Thymus (tissue), 11 donors: ENCODE data around the gene ZNF101. TPM values are rescaled to one million over a fixed set of nuclear protein-coding genes. Genes with fewer than 3 reads are reported as not detected.
A peak's percentile ranks its signal among the peaks of the same experiment; 100 is the strongest.

Source experiments
- DNase-seq, 9 donors: peaks; one replicate each; pipeline ENCODE4 v3.0.0-alpha.2; 2013; ENCODE audit warnings: low spot score in 9 of 9, low read depth in 6 of 9, missing footprints in 1 of 9
- H3K27ac ChIP-seq, 2 donors: one replicate each; pipeline ENCODE4 v1.5.1; 2013; ENCODE audit warnings: control low read depth in 1 of 2, low read depth in 1 of 2, low read length in 1 of 2, mild to moderate bottlenecking in 1 of 2, moderate library complexity in 1 of 2
- H3K27me3 ChIP-seq, 2 donors: one replicate each; pipeline ENCODE4 v1.5.1; 2013; ENCODE audit warnings: low read length in 1 of 2; ENCODE audit not compliant: control insufficient read depth in 2 of 2, insufficient read depth in 1 of 2
- H3K36me3 ChIP-seq, 2 donors: one replicate each; pipeline ENCODE4 v1.5.1; 2013; ENCODE audit warnings: low read length in 1 of 2, mild to moderate bottlenecking in 1 of 2, moderate library complexity in 1 of 2; ENCODE audit not compliant: control insufficient read depth in 2 of 2, insufficient read depth in 2 of 2
- H3K4me1 ChIP-seq, 2 donors: one replicate each; pipeline ENCODE4 v1.5.1; 2013; ENCODE audit warnings: low read length in 2 of 2; ENCODE audit not compliant: control insufficient read depth in 2 of 2, insufficient read depth in 2 of 2
- H3K4me3 ChIP-seq, 2 donors: one replicate each; pipeline ENCODE4 v1.5.1; 2013; ENCODE audit warnings: low read length in 2 of 2, control low read depth in 1 of 2, mild to moderate bottlenecking in 1 of 2
- H3K9me3 ChIP-seq, 2 donors: one replicate each; pipeline ENCODE4 v1.5.1; 2013; ENCODE audit warnings: low read length in 1 of 2, mild to moderate bottlenecking in 1 of 2; ENCODE audit not compliant: control insufficient read depth in 2 of 2, insufficient read depth in 1 of 2
- WGBS: extraction: QIAGEN DNeasy Blood & Tissue Kit; methylation state at CpG from one replicate; pipeline ENCODE4 v1.1.7; 2013; 5-methylcytosine and 5-hydroxymethylcytosine counted together
- polyA plus RNA-seq: library from polyadenylated mRNA; stranded (reverse); fragments of 200-250 nt; gene quantifications from one replicate; pipeline ENCODE4 v1.2.3, GENCODE V29; 2013
- total RNA-seq: library from RNA; stranded (reverse); fragments of 120-200 nt; gene quantifications from one replicate; pipeline ENCODE4 v1.2.4, GENCODE V29; 2013
- donor health status: healthy.

Gene ZNF101
- total and polyA plus RNA-seq, 2 donors, result 37.8 to 66.6 TPM

GRCh38 chr19:19627621-19628500 lies 40.8 kb upstream of the ZNF101 start, which contains the start of gene LPAR2:
Gene LPAR2, minus strand, starts transcription at chr19:19628220. Its CDS starts 945 bp downstream, at chr19:19627275.
- Histone ChIP-seq H3K36me3 (peaks cover 29 to 32% of the 10 kb centered on the region in 2 donors), H3K9me3 (no peaks in the 10 kb centered on the region), H3K27me3 (no peaks in the 10 kb centered on the region), H3K27ac (peak within 1 kb of the TSS; percentile 79 to 84), H3K4me3 (peak within 1 kb of the TSS; percentile 66 to 84), H3K4me1 (peaks cover 12 to 21% of the 10 kb centered on the region in 2 donors)
- WGBS, result 2% methylated on average over 87 of the region's 87 CpGs
- peak in 8 of 9 donors; percentile 48 to 88 (median 76) for DNase-seq

DNA sequence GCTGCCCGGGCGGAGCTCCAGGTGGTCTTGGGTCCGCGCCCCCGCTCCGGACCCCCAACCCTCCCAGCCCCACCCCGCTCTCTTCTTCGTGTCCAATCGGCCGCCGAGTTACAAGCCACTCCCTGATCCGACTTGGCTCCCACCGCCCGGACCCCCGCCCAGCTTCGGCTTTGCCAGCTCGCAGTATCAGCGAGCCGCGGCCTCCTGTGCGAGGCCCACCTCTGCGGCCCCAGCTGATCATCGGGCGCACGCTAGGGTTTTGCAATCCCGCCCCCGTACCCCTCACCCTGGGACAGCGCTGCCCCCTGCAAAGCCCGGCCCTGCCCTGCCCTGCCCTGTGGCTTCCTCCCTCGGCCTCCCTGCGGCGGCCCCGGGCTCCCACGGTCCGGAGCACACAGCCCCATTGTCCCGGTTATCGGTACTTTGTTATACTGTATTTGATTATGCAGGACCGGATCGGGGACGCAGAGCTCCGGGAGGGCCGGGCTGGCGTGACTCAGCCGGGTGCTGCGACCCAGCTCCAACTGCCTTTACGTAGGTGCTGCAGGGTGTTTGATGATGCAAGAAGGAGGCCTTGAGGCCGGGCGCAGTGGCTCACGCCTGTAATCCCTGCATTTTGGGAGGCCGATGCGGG lies 40.0 kb upstream of the ZNF101 start:
- Histone ChIP-seq H3K36me3 (peaks cover 35 to 40% of the 10 kb centered on the region in 2 donors), H3K27ac (peak overlapping the region; percentile 79 to 82), H3K4me3 (peak overlapping the region; percentile 59 to 84), H3K27me3 (no peaks in the 10 kb centered on the region), H3K4me1 (peaks cover 12 to 21% of the 10 kb centered on the region in 2 donors), H3K9me3 (no peaks in the 10 kb centered on the region)
- 18% methylated on average over 51 of the region's 51 CpGs for WGBS
- DNase-seq, result peak in 2 of 9 donors; percentile 21 to 44

DNA sequence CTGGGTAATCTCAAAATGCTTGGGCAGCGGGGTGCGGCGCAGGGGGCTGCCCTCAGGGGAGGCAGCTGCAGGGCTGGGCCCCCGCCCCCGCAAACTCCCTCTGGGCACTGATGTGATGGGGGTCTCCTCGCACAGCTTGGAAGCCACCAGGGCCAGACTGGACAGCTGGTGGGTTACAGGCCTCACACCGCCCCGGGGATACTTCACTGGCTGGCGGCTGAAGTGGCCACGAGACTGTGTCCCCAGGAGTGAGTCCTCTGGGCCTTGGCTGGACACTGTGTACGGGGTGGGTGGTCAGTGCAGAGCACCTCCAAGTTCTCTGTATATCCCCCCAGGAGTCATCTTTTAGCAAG lies 38.6 kb upstream of the ZNF101 start:
- Histone ChIP-seq H3K4me1 (peaks cover 12 to 21% of the 10 kb centered on the region in 2 donors), H3K4me3 (no peak overlapping the region), H3K9me3 (no peaks in the 10 kb centered on the region), H3K27ac (no peak overlapping the region), H3K27me3 (no peaks in the 10 kb centered on the region), H3K36me3 (peaks cover 45% of the 10 kb centered on the region in 2 donors)
- no peak for DNase-seq
- WGBS, result 99% methylated on average over 11 of the region's 11 CpGs

DNA sequence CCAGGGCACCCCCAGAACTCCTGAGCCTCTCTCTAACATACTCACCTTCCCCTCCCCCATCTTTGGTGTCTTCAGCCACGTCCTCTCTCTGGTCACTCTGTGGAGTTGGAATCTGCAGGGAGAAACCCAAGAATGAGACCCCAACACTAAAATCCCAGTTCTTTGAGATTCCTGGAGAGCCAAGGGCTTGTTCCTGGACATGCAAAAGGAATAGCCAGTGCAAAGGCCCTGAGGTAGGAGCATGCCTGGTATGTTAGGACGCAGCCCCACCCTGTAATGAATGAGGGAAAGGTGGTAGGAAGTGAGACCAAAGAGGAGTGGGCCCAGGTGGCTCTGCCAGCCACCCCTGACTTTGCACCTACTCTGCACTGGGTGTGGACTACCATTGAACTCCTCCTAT lies 38.2 kb upstream of the ZNF101 start:
- WGBS, result 100% methylated on average over 2 of the region's 2 CpGs
- Histone ChIP-seq H3K36me3 (peaks cover 48 to 49% of the 10 kb centered on the region in 2 donors), H3K4me1 (peaks cover 12 to 21% of the 10 kb centered on the region in 2 donors), H3K4me3 (no peak overlapping the region), H3K27me3 (no peaks in the 10 kb centered on the region), H3K9me3 (no peaks in the 10 kb centered on the region), H3K27ac (no peak overlapping the region)
- DNase-seq, result no peak

GRCh38 chr19:19631346-19631745 lies 37.3 kb upstream of the ZNF101 start:
- no peak for DNase-seq
- peaks cover 53% of the 10 kb centered on the region in 2 donors for H3K36me3 ChIP-seq
- H3K4me1 ChIP-seq, result peaks cover 12 to 19% of the 10 kb centered on the region in 2 donors
- no peaks in the 10 kb centered on the region for H3K9me3 ChIP-seq
- no peak overlapping the region for H3K27ac ChIP-seq
- 97% methylated on average over 7 of the region's 7 CpGs for WGBS
- H3K27me3 ChIP-seq, result no peaks in the 10 kb centered on the region
- H3K4me3 ChIP-seq, result no peak overlapping the region

DNA sequence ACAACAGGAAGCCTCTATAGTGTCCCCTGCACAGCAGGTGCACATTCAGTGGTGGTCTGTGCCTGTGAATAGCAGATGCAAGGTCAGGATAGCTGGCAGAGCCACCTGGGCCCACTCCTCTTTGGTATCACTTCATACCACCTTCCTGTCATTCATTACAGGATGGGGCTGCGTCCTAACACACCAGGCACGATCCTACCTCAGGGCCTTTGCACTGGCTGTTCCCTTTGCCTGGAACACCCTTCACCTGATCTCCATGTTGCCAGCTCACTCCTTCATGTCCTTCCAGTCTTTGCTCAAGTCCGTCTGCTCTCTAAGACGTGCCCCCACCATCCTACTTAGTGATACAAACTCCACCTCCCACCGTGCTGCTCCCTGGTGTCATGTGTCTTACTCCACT lies 36.0 kb upstream of the ZNF101 start:
- H3K36me3 ChIP-seq, result peaks cover 63 to 64% of the 10 kb centered on the region in 2 donors
- 97% methylated on average over 5 of the region's 5 CpGs for WGBS
- H3K27me3 ChIP-seq, result no peaks in the 10 kb centered on the region

GRCh38 chr19:19633711-19634515 lies 34.7 kb upstream of the ZNF101 start:
- no peak for DNase-seq
- Histone ChIP-seq H3K36me3 (peaks cover 72% of the 10 kb centered on the region in 2 donors), H3K27ac (no peak overlapping the region), H3K27me3 (no peaks in the 10 kb centered on the region), H3K4me3 (no peak overlapping the region), H3K4me1 (no peaks in the 10 kb centered on the region), H3K9me3 (no peaks in the 10 kb centered on the region)
- WGBS, result 98% methylated on average over 22 of the region's 22 CpGs

More for the DNA sequence above, 36.0 kb upstream of the ZNF101 start:
- Histone ChIP-seq H3K9me3 (no peaks in the 10 kb centered on the region), H3K4me1 (peaks cover 4 to 6% of the 10 kb centered on the region in 2 donors), H3K27ac (no peak overlapping the region), H3K4me3 (no peak overlapping the region)
- no peak for DNase-seq

DNA sequence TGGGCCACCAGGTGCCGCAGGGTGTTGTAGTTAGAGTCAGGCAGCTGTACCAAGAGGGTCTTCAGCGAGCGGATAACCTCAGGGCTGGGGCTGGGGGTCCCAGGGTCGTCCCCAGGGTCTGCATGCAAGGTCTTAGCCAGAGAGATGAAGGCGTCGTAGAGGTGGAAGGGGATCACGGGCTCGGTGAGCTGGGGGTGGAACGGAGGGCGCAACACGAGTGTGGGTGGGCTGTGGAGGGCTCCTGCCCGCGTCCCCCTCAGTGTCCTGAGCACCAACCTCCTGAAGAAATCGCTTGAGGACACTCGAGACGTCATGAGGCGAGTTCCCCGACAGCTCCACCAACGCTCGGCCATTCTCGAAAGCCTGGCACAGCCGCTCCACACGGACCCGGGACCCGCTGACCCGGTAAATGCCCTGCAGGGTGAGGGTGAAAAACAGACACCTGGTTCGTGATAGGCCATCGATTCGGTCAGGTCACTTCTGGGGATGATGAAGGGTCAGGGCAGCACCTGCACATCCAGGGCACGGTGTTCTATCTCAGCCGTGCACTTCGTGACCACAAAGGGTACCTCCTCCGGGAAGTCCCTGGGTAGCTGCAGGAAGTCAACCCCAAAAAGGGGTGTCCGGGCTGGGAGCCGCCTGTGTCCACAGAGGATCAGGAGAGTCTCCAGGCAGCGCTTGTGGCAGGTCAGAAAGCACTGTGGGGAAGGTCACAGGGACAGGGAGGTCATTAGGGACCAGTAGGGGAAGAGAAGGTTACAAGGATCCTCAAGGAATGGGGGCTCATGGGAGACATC lies 33.9 kb upstream of the ZNF101 start:
- Histone ChIP-seq H3K4me1 (no peaks in the 10 kb centered on the region), H3K27ac (no peak overlapping the region), H3K9me3 (no peaks in the 10 kb centered on the region), H3K4me3 (no peak overlapping the region), H3K27me3 (no peaks in the 10 kb centered on the region), H3K36me3 (peaks cover 69 to 71% of the 10 kb centered on the region in 2 donors)
- no peak for DNase-seq
- 98% methylated on average over 36 of the region's 36 CpGs for WGBS
